ENCODE measurements around the gene FAAH. TPM values are rescaled to one million over a fixed set of nuclear protein-coding genes. Genes with fewer than 3 reads are reported as not detected.

FAAH gene
- total RNA-seq, 1 experiment from 2014 or later: 2.1 TPM

GRCh38 chr1:46411010-46411405 lies 16.9 kb downstream of the FAAH start:
- no peak for DNase-seq (ENCODE audit: low read depth, low spot score)
- in situ Hi-C loops (cut with HindIII; ENCODE audit: low pct_unique_long_range_greater_than_20kb, low sequenced_read_pairs): no loop called here

- in situ Hi-C loops (cut with HindIII; ENCODE audit: low pct_unique_long_range_greater_than_20kb, low sequenced_read_pairs): no loop called here
- DNase-seq (ENCODE audit: low read depth, low spot score): no peak
Observed at GRCh38 chr1:46411601-46412341, 17.7 kb downstream of the FAAH start.

- in situ Hi-C loops (cut with HindIII; ENCODE audit: low pct_unique_long_range_greater_than_20kb, low sequenced_read_pairs): no loop called here
- DNase-seq (ENCODE audit: low read depth, low spot score): no peak
Observed at GRCh38 chr1:46412893-46413595, 18.9 kb downstream of the FAAH start.

- peak; percentile 34 for DNase-seq (ENCODE audit: low read depth, low spot score)
- in situ Hi-C loops (cut with HindIII; ENCODE audit: low pct_unique_long_range_greater_than_20kb, low sequenced_read_pairs): no loop called here
Observed at GRCh38 chr1:46413596-46413985, 19.5 kb downstream of the FAAH start.

GRCh38 chr1:46415514-46415913 lies 21.4 kb downstream of the FAAH start:
- in situ Hi-C loops (cut with HindIII; ENCODE audit: low pct_unique_long_range_greater_than_20kb, low sequenced_read_pairs): no loop called here
- no peak for DNase-seq (ENCODE audit: low read depth, low spot score)

GRCh38 chr1:46418976-46419375 lies 24.9 kb downstream of the FAAH start:
- in situ Hi-C loops (cut with HindIII; ENCODE audit: low pct_unique_long_range_greater_than_20kb, low sequenced_read_pairs): no loop called here
- DNase-seq (ENCODE audit: low read depth, low spot score): no peak

GRCh38 chr1:46420533-46420915 lies 26.4 kb downstream of the FAAH start:
- in situ Hi-C loops (cut with HindIII; ENCODE audit: low pct_unique_long_range_greater_than_20kb, low sequenced_read_pairs): no loop called here
- no peak for DNase-seq (ENCODE audit: low read depth, low spot score)

- DNase-seq (ENCODE audit: low read depth, low spot score): no peak
- in situ Hi-C loops (cut with HindIII; ENCODE audit: low pct_unique_long_range_greater_than_20kb, low sequenced_read_pairs): no loop called here
Observed at GRCh38 chr1:46421739-46422138, 27.6 kb downstream of the FAAH start.

GRCh38 chr1:46422261-46422871 lies 28.2 kb downstream of the FAAH start:
- in situ Hi-C loops (cut with HindIII; ENCODE audit: low pct_unique_long_range_greater_than_20kb, low sequenced_read_pairs): no loop called here
- no peak for DNase-seq (ENCODE audit: low read depth, low spot score)

- in situ Hi-C loops (cut with HindIII; ENCODE audit: low pct_unique_long_range_greater_than_20kb, low sequenced_read_pairs): no loop called here
- DNase-seq (ENCODE audit: low read depth, low spot score): no peak
Observed at GRCh38 chr1:46423574-46424240, 29.6 kb downstream of the FAAH start.

- in situ Hi-C loops (cut with HindIII; ENCODE audit: low pct_unique_long_range_greater_than_20kb, low sequenced_read_pairs): no loop called here
- DNase-seq (ENCODE audit: low read depth, low spot score): no peak
Observed at GRCh38 chr1:46424730-46425129, 30.6 kb downstream of the FAAH start.

- DNase-seq (ENCODE audit: low read depth, low spot score): no peak
- in situ Hi-C loops (cut with HindIII; ENCODE audit: low pct_unique_long_range_greater_than_20kb, low sequenced_read_pairs): no loop called here
Observed at GRCh38 chr1:46425726-46426125, 31.6 kb downstream of the FAAH start.

GRCh38 chr1:46427541-46427940 lies 33.4 kb downstream of the FAAH start:
- no peak for DNase-seq (ENCODE audit: low read depth, low spot score)
- in situ Hi-C loops (cut with HindIII; ENCODE audit: low pct_unique_long_range_greater_than_20kb, low sequenced_read_pairs): no loop called here

- DNase-seq (ENCODE audit: low read depth, low spot score): no peak
- in situ Hi-C loops (cut with HindIII; ENCODE audit: low pct_unique_long_range_greater_than_20kb, low sequenced_read_pairs): no loop called here
Observed at GRCh38 chr1:46429436-46429835, 35.3 kb downstream of the FAAH start.

- DNase-seq (ENCODE audit: low read depth, low spot score): no peak
- in situ Hi-C loops (cut with HindIII; ENCODE audit: low pct_unique_long_range_greater_than_20kb, low sequenced_read_pairs): no loop called here
Observed at GRCh38 chr1:46431695-46432094, 37.6 kb downstream of the FAAH start.

- in situ Hi-C loops (cut with HindIII; ENCODE audit: low pct_unique_long_range_greater_than_20kb, low sequenced_read_pairs): no loop called here
Observed at GRCh38 chr1:46432781-46433327, 38.7 kb downstream of the FAAH start.

GRCh38 chr1:46434358-46434757 lies 40.2 kb downstream of the FAAH start:
- in situ Hi-C loops (cut with HindIII; ENCODE audit: low pct_unique_long_range_greater_than_20kb, low sequenced_read_pairs): no loop called here
- no peak for DNase-seq (ENCODE audit: low read depth, low spot score)

More at GRCh38 chr1:46432781-46433327, 38.7 kb downstream of the FAAH start:
- DNase-seq (ENCODE audit: low read depth, low spot score): no peak

- in situ Hi-C loops (cut with HindIII; ENCODE audit: low pct_unique_long_range_greater_than_20kb, low sequenced_read_pairs): no loop called here
Observed at GRCh38 chr1:46436844-46437243, 42.7 kb downstream of the FAAH start.

More at GRCh38 chr1:46436844-46437243, 42.7 kb downstream of the FAAH start:
- no peak for DNase-seq (ENCODE audit: low read depth, low spot score)
